GM20000 (cell line): ENCODE measurements around the gene OBSCN.

ENCODE experiments used
- DNase-seq: peaks from one replicate; pipeline ENCODE4 v3.0.0; 2012; ENCODE audit warnings: low spot score
- CTCF ChIP-seq: IDR thresholded peaks from 2 replicates; pipeline ENCODE4 v1.5.1; 2012; ENCODE audit warnings: mild to moderate bottlenecking, control low read depth; ENCODE audit errors: extremely low read depth, missing control alignments

OBSCN gene

GRCh38 chr1:228190182-228190581 lies 17.7 kb upstream of the OBSCN start:
- no peak for TF ChIP-seq CTCF
- no peak for DNase-seq

GRCh38 chr1:228190778-228191177 lies 17.1 kb upstream of the OBSCN start:
- TF ChIP-seq CTCF = no peak
- no peak for DNase-seq

GRCh38 chr1:228194436-228194835 lies 13.4 kb upstream of the OBSCN start:
- DNase-seq = no peak
- no peak for TF ChIP-seq CTCF

DNA sequence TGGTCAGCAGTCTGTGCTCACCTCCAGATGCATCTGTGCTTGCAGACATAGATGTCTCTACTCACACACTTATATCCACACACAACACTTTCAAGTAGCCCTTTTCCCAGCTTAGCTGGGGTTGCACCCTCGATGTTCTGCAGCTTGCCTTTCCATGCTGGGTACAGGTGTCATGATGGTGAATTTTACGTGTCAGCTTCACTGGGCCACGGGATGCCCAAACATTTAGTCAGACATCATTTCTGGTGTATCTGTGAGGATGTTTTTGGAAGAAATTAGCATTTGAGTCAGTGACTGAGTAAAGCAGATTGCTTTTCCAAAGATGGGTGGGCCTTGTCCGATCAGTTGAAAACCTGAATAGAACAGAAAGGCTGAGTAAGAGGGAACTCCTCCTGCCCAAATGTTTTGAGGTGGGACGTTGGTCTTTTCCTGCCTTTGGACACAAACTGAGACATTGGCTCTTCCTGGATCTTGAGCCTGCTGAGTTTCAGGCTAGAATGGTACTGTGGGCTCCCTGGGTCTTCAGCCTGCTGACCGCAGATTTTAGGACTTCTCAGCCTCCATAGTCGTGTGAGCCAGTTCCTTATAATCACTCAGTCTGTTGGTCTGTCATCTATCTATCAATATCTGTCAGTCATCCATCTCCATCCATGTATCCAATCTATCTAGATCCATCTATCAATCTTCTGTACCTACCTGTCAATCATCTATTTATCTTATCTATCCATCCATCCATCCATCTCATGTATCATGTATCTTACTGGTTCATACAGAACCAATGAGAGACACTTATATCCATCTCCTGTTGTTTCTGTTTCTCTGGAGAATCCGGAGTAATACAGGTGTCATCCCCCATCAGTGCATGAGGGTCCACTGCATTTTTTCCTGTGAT lies 12.7 kb upstream of the OBSCN start:
- TF ChIP-seq CTCF = no peak
- DNase-seq = no peak

GRCh38 chr1:228197555-228198147 lies 10.2 kb upstream of the OBSCN start:
- DNase-seq = no peak
- no peak for TF ChIP-seq CTCF

DNA sequence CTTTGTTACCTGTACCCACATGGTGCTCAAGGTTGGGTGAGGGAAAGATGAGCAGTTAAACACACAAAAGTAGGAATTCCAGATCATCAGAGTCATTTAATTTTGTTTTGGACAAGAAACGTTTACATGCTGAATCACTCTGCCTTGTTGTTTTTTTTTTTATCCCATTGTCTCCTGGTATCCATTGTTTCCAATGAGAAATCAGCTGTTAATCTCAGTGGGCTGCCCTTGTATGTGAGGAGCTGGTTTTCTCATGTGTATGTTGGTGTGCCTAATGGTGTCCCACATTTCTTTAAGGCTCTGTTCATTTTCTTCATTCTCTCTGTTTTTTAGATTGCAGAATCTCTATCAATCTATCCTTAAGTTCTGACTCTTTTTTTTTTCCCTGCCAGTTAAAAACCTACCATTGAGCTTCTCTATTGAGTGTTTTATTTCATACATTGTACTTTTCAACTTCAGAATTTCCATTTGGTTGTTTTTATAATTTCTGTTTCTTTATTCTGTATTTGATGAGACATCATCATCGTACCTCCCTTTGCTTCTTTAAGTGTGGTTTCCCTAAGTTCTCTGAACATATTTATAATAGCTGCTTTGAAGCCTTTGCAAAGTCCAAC lies 8.8 kb upstream of the OBSCN start:
- no peak for TF ChIP-seq CTCF
- no peak for DNase-seq

GRCh38 chr1:228204958-228205357 lies 2.9 kb upstream of the OBSCN start:
- DNase-seq = no peak
- no peak for TF ChIP-seq CTCF
